Activated T-helper 1 cell treated with Interleukin-2 at 50 U/mL for 16 hours (primary cell): ENCODE data around the gene MME.

Experiments
- DNase-seq: peaks from one replicate; pipeline ENCODE4 v3.0.0-alpha.2; 2020; ENCODE audit warnings: low read depth

Gene MME

GRCh38 chr3:155149494-155149893 lies 69.4 kb downstream of the MME start:
- no peak for DNase-seq

GRCh38 chr3:155153242-155154186 lies 73.4 kb downstream of the MME start:
- DNase-seq: no peak

- no peak for DNase-seq
Measured at GRCh38 chr3:155154255-155154654, 74.1 kb downstream of the MME start.

GRCh38 chr3:155158346-155159037 lies 78.4 kb downstream of the MME start:
- no peak for DNase-seq

GRCh38 chr3:155159301-155159700 lies 79.2 kb downstream of the MME start:
- no peak for DNase-seq

GRCh38 chr3:155161640-155162292 lies 81.6 kb downstream of the MME start:
- no peak for DNase-seq

- DNase-seq: no peak
Measured at GRCh38 chr3:155164306-155164705, 84.2 kb downstream of the MME start.

GRCh38 chr3:155166441-155166840 lies 86.3 kb downstream of the MME start:
- no peak for DNase-seq

GRCh38 chr3:155169197-155169596 lies 89.1 kb downstream of the MME start:
- DNase-seq: no peak

- DNase-seq: no peak
Measured at GRCh38 chr3:155173771-155174170, 93.7 kb downstream of the MME start.

- DNase-seq: no peak
Measured at GRCh38 chr3:155178810-155179436, 98.8 kb downstream of the MME start.

GRCh38 chr3:155179437-155179827 lies 99.3 kb downstream of the MME start:
- DNase-seq: no peak

- no peak for DNase-seq
Measured at GRCh38 chr3:155179966-155180757, 100.0 kb downstream of the MME start.

- no peak for DNase-seq
Measured at GRCh38 chr3:155182467-155182866, 102.3 kb downstream of the MME start.

GRCh38 chr3:155184011-155184410 lies 103.9 kb downstream of the MME start:
- DNase-seq: no peak

- DNase-seq: no peak
Measured at GRCh38 chr3:155185631-155186071, 105.5 kb downstream of the MME start.

GRCh38 chr3:155188031-155188430 lies 107.9 kb downstream of the MME start:
- no peak for DNase-seq

- no peak for DNase-seq
Measured at GRCh38 chr3:155189478-155189877, 109.4 kb downstream of the MME start.

- no peak for DNase-seq
Measured at GRCh38 chr3:155190691-155191090, 110.6 kb downstream of the MME start.

GRCh38 chr3:155192957-155193746 lies 113.0 kb downstream of the MME start:
- DNase-seq: no peak

- DNase-seq: no peak
Measured at GRCh38 chr3:155193868-155194267, 113.7 kb downstream of the MME start.
